ENCODE measurements around the gene TNFSF15.

DNA sequence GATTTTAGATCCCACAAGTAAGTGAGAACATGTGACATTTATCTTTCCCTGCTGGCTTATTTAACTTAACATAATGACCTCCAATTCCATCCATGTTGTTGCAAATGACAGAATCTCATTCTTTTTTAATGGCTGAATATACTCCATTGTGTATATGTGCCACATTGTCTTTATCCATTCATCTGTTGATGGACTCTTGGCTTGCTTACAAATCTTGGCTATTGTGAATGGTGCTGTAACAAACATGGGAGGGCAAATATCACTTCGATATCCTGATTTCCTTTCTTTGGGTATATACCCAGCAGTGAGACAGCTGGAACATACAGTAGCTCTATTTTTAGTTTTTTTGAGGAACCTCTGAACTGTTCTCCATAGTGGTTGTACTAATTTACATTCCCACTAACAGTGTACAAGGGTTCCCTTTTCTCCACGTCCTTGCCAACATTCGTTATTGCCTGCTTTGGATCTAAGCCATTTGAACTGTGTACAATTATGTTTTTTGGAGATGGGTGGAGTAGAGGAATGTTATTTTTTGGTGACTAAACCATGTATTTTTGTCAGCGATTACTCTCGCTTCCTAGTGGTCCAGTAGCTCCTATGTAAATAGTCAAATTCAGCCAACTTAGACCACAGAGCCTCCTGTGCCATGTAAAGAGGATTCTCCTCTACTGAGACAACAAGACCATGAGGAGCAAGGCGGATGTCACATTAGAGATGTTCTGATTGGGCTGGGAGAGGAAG is 60.6 kb downstream of the TNFSF15 start:
- TF ChIP-seq POLR2A (IDR thresholded peaks at IDR 0.05), result no peak
- TF ChIP-seq, protein P1, sequence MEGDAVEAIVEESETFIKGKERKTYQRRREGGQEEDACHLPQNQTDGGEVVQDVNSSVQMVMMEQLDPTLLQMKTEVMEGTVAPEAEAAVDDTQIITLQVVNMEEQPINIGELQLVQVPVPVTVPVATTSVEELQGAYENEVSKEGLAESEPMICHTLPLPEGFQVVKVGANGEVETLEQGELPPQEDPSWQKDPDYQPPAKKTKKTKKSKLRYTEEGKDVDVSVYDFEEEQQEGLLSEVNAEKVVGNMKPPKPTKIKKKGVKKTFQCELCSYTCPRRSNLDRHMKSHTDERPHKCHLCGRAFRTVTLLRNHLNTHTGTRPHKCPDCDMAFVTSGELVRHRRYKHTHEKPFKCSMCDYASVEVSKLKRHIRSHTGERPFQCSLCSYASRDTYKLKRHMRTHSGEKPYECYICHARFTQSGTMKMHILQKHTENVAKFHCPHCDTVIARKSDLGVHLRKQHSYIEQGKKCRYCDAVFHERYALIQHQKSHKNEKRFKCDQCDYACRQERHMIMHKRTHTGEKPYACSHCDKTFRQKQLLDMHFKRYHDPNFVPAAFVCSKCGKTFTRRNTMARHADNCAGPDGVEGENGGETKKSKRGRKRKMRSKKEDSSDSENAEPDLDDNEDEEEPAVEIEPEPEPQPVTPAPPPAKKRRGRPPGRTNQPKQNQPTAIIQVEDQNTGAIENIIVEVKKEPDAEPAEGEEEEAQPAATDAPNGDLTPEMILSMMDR (IDR thresholded peaks at IDR 0.05), result no peak
- TF ChIP-seq EP300 (IDR thresholded peaks at IDR 0.05), result no peak
- no peak for TF ChIP-seq POLR2AphosphoS5 (IDR thresholded peaks at IDR 0.05)
